Stimulated activated CD8-positive, alpha-beta memory T cell treated with anti-CD3 and anti-CD28 coated beads, Interleukin-12 subunit alpha, Interleukin-12 subunit beta, amount 100 ng/mL, for 4 hours (primary cell): ENCODE data around the gene CD79B.

Experiments used
- DNase-seq: peaks from one replicate; pipeline ENCODE4 v3.0.0-alpha.2; 2020; ENCODE audit warnings: low read depth

Gene CD79B

DNA sequence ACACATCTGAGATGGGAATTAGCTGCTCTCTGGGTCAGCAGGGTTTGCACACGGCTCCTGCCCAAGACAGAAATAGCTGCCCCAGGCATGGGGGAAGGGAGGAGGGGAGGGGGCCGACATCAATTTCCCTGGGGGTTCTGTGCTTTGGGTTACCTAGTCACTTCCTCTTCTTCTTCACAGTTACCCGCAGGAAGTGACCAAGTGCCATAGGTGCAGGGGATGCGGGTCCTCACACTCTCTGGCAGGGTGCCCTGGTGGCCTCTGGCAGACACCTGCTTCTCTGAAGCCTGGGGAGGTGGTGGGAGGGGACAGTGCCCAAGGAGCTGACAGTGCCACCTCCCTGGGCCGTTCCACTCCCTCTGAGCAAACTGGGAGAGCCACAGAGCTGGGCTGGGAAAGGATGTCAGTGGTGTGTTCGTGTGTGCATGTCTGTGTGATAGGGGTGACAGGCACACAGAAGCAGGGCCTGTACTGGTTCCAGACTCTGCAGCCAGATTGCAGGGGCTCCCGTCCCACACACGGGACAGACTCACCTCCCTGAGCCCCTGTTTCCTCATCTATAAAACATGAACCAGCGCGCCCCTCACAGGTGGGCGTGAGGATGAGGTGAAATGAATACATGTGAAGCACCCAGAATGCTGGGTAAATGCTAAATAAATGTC lies 22.4 kb upstream of the CD79B start:
- no peak for DNase-seq

DNA sequence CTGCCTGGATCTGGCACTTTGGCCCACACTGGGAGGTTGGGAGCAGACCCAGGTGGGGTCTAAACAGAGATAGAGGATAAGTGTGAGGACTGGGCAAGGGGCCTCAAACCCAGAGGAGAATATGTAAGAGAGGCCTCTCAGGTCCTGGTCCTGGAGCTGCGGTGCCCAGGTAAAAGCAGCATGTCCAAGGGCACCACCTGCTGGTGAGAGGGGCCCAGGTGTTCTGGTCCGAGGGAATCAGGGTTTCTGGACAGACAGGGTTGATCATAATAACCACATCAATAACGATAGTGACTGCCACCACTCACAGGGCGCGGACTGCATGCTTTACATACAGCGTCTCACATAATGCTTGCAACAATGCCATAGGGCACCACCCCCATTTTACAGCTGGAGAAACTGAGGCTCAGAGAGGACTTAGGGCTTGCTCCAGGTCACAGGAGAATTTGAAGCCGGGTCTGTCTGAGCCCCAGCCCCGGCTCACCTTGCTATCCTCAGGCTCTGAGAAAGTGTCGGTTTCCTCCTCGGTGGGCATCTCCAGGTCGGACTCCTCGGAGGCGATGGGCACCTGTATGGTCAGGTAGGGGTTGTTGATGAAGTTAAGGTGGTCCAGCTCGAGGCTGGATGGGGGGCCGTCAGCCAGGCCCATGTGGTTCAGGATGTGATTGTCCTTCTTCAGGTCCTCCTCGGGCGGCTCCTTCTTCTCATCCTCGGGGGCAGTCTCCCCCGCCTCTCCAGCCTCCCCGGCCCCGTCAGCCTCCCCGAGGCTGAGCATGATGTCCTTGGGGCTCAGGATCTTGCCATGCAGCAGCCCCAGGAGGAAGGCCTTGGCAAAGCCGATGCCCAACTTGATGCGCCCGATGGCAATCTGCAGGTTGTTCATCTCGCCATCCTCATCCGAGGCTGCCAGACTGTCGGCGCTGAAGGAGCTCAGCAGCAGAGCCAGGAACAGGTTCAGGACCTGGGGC lies 19.1 kb upstream of the CD79B start:
- no peak for DNase-seq

DNA sequence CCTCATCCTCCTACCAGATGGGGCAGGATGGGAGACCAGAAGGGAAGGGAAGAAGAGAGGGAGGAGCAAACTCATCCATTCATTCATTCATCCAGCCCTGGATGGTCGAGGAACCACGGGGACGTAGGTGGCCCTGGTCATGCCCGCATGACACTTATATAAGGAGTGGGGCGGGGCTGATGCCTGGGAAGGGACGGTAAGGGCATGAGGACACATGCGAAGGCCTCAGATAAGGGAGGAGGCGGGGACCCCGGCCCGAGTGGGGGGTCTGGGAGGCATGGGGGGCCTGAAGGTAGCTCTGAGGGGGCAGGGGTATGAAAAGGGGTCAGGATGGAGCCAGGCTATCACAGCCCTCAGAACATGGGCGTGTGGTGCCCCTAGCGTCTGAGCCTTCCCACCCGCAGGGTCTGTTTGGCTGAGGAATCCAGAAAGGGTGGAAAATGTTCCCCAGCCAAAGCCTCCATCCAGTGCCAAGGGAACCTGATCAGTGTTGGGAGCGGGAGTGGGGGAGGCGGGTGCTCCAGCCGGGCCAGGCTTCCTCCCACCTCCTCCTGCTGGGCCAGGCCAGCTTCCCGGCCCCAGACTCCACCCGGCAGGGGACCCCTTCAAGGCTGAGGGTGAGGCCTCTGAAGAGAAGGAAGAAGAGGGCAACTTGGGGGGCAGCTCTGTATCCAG lies 17.6 kb upstream of the CD79B start:
- DNase-seq = no peak

DNA sequence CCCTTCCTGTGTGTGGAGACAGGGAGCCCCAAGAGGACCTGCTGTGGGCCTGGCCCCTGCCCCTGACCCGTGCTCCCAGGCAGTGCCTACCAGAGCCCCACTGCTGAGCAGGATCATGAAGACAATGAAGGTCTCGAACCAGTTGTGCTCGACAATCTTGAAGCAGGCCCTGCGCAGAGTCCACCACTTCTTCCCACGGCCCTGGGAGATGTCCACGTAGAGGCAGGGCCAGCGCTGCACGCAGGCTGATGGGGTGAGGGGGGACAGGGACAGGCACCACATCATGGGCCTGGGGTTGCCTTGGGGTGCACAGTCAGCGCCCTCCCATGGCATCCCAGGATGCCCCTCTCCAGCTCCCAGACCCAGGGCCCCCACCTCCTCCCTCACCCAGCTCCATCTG lies 16.4 kb upstream of the CD79B start:
- DNase-seq = no peak

- no peak for DNase-seq
These were observed 15.7 kb upstream of the CD79B start for GRCh38 chr17:63947711-63948330.

DNA sequence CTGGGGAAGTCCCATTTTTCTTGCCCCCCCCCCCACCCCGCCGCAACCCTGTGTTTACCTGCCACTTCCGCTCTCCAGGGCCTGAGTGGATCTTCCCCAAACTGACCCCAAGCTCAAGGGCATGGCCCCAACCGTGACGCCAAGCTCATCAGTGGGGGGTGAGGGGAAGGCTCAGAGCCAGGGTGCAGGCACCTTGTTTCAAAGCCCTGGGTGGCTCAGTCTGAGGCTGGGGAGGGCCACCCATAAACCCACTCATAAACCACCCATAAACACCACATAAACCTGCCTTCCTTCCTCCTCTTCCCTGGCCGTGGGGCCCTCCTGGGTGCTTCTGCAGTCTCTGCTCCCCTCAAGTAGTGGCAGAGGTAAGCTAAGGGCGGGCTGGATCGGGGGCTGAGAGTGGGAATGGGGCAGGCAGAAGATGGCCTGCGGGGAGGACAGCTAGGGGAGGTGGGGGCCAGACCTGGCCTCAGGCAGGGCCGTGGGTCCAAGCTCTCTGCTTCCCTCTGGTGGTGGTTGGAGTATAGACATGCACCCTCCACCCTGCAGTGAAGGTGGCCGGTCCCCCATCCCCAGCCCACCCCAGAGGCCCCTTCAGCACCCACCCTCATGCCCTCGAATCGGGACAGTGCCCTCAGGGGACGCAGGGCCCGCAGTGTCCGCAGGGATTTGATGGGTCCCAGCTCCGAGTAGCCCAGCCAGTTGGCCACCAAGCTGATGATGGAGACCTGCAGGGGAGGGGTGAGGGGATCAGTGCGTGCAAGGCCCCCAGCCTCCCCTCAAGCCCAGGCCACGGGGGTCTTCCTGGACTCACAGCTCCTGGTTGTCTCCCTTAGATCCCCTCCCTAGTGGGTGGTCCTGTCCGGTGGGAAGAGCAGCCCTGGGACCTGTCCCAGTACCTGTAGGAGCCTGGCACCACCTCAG lies 14.6 kb upstream of the CD79B start:
- DNase-seq = no peak

DNA sequence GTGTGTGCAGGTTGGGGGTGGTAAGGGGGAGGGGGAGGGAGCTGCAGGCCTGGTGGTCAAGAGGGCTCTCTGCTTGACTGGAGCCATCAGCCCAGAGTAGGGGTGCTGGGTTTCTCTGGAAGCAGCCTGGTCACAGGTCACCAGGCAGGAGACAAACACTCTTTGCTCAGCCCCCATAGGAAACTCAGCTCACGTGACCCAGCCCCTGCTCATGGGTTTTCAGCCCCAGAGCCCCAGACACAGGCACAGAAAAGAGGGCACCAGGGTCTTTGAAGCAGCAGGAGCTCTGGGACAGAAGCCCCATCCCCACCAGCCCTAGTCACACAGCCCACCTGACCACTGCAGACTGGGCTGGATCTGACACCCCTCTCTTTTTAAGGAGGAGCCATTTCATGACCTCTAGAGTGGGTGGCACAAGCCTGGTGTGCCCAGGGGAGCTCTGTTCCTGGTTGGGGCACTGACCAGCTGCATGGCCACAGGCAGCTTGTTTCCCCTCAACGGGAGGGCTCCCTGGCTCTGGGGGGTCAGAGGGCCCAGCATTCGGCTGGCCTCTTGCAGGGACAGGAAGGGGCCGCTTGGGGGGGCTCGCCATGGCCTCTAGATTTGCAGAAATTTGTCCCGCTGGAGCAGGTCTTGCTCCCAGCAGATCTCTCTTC lies 13.8 kb upstream of the CD79B start:
- no peak for DNase-seq

DNA sequence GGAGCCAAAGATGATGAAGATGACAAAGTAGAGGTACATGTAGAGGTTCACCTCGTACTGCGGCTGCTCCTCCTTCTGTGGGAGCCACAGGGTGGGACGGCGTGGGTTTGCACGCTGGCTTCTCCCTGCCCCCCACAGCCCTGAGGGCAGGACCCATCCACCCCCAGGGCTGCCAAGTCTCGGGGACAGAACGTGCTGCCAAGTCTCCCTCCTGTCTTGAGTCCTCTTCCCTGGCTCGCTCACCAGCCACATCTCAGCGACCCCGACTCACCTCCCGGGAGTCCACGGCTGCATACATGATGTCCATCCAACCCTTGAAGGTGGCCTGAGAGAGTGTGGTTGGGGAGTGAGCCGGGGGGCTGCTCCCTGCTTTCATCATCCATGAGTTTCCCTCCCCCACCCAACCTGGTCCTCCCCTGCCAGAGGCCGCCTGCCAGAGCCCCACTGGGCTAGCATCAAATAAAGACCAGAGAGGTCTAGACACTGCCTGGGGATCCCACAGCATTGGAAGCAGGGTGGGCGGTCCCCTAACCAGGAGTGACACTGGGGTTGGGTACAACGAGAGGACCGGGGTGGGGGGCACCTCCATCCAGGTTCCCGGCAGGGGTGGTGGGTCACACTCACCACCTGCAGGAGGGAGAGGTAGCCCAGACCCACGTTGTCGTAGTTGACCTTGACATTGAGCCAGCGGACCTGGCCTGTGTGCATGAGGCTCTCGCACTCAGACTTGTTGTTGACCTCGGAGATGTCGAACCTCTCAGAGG lies 12.8 kb upstream of the CD79B start:
- no peak for DNase-seq

DNA sequence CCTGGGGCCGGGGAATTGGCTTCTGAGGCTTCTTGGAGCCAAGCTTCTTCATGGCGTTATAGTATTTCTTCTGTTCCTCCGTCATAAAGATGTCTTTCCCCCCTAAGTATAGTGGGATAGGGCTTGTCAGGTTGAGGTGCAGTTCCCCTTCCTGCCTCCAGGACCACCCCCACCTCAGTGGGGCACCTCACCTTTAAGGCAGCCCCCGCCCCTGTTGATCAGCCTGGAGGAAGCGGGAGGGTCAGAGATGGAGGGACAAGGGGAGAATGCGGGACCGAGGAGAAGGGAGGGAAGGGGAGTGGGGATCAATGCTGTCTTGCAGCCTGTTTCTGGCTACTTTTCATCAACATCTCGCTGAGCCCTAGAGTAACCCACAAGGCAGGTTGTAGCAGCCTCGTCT lies 11.6 kb upstream of the CD79B start:
- no peak for DNase-seq

GRCh38 chr17:63942309-63942985 lies 10.3 kb upstream of the CD79B start:
- no peak for DNase-seq

DNA sequence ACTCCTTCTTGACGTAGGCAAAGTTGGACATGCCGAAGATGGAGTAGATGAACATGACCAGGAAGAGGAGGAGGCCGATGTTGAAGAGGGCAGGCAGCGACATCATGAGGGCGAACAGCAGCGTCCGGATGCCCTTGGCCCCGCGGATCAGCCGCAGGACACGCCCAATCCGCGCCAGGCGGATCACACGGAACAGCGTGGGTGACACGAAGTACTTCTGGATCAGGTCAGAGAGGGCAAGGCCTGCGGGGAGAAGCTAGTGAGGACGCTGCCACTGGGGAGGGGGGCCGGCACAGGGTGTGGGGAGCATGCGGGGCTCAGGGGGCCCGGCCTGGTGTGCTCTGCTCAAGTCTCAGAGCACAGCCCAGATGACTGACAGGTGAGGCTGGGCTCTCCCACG lies 9.6 kb upstream of the CD79B start:
- DNase-seq = no peak

GRCh38 chr17:63941162-63941561 lies 9.0 kb upstream of the CD79B start:
- DNase-seq = no peak

GRCh38 chr17:63940584-63940983 lies 8.5 kb upstream of the CD79B start:
- no peak for DNase-seq

- no peak for DNase-seq
These were observed 7.8 kb upstream of the CD79B start for GRCh38 chr17:63939884-63940283.

- DNase-seq = no peak
These were observed 7.3 kb upstream of the CD79B start for GRCh38 chr17:63939401-63939800.

GRCh38 chr17:63937920-63938319 lies 5.8 kb upstream of the CD79B start:
- no peak for DNase-seq

- no peak for DNase-seq
These were observed 5.2 kb upstream of the CD79B start for GRCh38 chr17:63937319-63937718.

- no peak for DNase-seq
These were observed 2.3 kb upstream of the CD79B start for GRCh38 chr17:63934183-63935112.
